HepG2 (cell line): ENCODE measurements around the gene LST1. TPM values are rescaled to one million over a fixed set of nuclear protein-coding genes. Genes with fewer than 3 reads are reported as not detected.

Experiments
- ARNTL ChIP-seq: sonication (generic); formaldehyde crosslinking; IDR thresholded peaks from 2 replicates; pipeline ENCODE4 v1.4.0; 2020; ENCODE audit warnings: mild to moderate bottlenecking, missing genetic modification reagents
- CBX1 ChIP-seq: IDR thresholded peaks from one replicate; pipeline ENCODE4 v1.6.1; 2016; ENCODE audit warnings: antibody characterized with exemption, low read depth
- CBX5 ChIP-seq: sonication (generic); formaldehyde crosslinking; IDR thresholded peaks from 2 replicates; pipeline ENCODE4 v1.4.0; 2020; ENCODE audit warnings: missing genetic modification reagents, borderline replicate concordance
- KAT7 ChIP-seq: IDR thresholded peaks from 2 replicates; pipeline ENCODE4 v1.6.1; 2018; ENCODE audit warnings: borderline replicate concordance, missing compliant biosample characterization
- LBX2 ChIP-seq: sonication (generic); formaldehyde crosslinking; IDR thresholded peaks from 2 replicates; pipeline ENCODE4 v1.5.0; 2020; ENCODE audit warnings: missing genetic modification reagents, mild to moderate bottlenecking, borderline replicate concordance
- MATR3 ChIP-seq: sonication (generic); formaldehyde crosslinking; IDR thresholded peaks from 2 replicates; pipeline ENCODE4 v1.4.0; 2020; ENCODE audit warnings: missing genetic modification reagents
- NFE2L1 ChIP-seq: sonication (generic); formaldehyde crosslinking; IDR thresholded peaks from 2 replicates; pipeline ENCODE4 v1.4.0; 2020; ENCODE audit warnings: missing genetic modification reagents, mild to moderate bottlenecking, borderline replicate concordance
- PBX3 ChIP-seq: sonication (generic); formaldehyde crosslinking; IDR thresholded peaks from 2 replicates; pipeline ENCODE4 v1.8.1; 2023; ENCODE audit warnings: missing genetic modification reagents, inconsistent platforms, borderline replicate concordance
- RAD51 ChIP-seq: fragments of 450-650 bp; IDR thresholded peaks from 2 replicates; pipeline ENCODE4 v1.6.1; 2016; ENCODE audit warnings: borderline replicate concordance
- SIX4 ChIP-seq: sonication (generic); formaldehyde crosslinking; IDR thresholded peaks from 2 replicates; pipeline ENCODE4 v1.4.0; 2020; ENCODE audit warnings: missing genetic modification reagents
- TCF7L2 ChIP-seq: IDR thresholded peaks from 2 replicates; pipeline ENCODE4 v1.6.1; 2011; ENCODE audit warnings: mild to moderate bottlenecking, low read depth, low read length, moderate library complexity
- THRA ChIP-seq: sonication (generic); formaldehyde crosslinking; IDR thresholded peaks from 2 replicates; pipeline ENCODE4 v1.4.0; 2020; ENCODE audit warnings: missing genetic modification reagents, borderline replicate concordance
- YEATS2 ChIP-seq: sonication (generic); formaldehyde crosslinking; IDR thresholded peaks from 2 replicates; pipeline ENCODE4 v1.4.0; 2020; ENCODE audit warnings: missing genetic modification reagents, borderline replicate concordance
- ZNF234 ChIP-seq: sonication (generic); formaldehyde crosslinking; conservative IDR thresholded peaks from 2 replicates; pipeline ENCODE4 v1.5.1; 2020; ENCODE audit warnings: mild to moderate bottlenecking, missing genetic modification reagents
- ZNF251 ChIP-seq: sonication (generic); formaldehyde crosslinking; IDR thresholded peaks from 2 replicates; pipeline ENCODE4 v1.9.0; 2021; ENCODE audit warnings: mild to moderate bottlenecking, missing genetic modification reagents
- ZNF329 ChIP-seq: sonication (generic); formaldehyde crosslinking; IDR thresholded peaks from 2 replicates; pipeline ENCODE4 v1.9.0; 2021; ENCODE audit warnings: low read depth, mild to moderate bottlenecking, missing genetic modification reagents
- ZNF563 ChIP-seq: sonication (generic); formaldehyde crosslinking; IDR thresholded peaks from 2 replicates; pipeline ENCODE4 v1.8.0; 2022; ENCODE audit warnings: mild to moderate bottlenecking, moderate library complexity, missing genetic modification reagents
- ZNF781 ChIP-seq: sonication (generic); formaldehyde crosslinking; IDR thresholded peaks from 2 replicates; pipeline ENCODE4 v1.5.1; 2020; ENCODE audit warnings: borderline replicate concordance, mild to moderate bottlenecking, missing genetic modification reagents; ENCODE audit errors: not compliant biosample characterization
- ZNF816 ChIP-seq: sonication (generic); formaldehyde crosslinking; IDR thresholded peaks from 2 replicates; pipeline ENCODE4 v1.8.0; 2022; ENCODE audit warnings: missing genetic modification reagents, mild to moderate bottlenecking, borderline replicate concordance
- ZNF879 ChIP-seq: sonication (generic); formaldehyde crosslinking; IDR thresholded peaks from 2 replicates; pipeline ENCODE4 v1.8.1; 2023; ENCODE audit warnings: missing genetic modification reagents
- ZSCAN20 ChIP-seq: sonication (generic); formaldehyde crosslinking; IDR thresholded peaks from 2 replicates; pipeline ENCODE4 v1.4.0; 2020; ENCODE audit warnings: missing genetic modification reagents, mild to moderate bottlenecking, borderline replicate concordance
- polyA plus RNA-seq, 8 experiments: library from polyadenylated mRNA; depleted of rRNA in 3 of 8; stranded (reverse) in 7 of 8; unstranded in 1 of 8; fragments of >200 nt; fragmentation: Illumina TruSeq in 4 of 8; extraction: Trizol in 4 of 8; gene quantifications; 2 replicates each; pipeline versions ENCODE4 v1.2.1 to v1.2.3, GENCODE V29; 2011 to 2016; ENCODE audit warnings: low read depth in 4 of 8, missing spikeins in 1 of 8, mixed read lengths in 1 of 8; ENCODE audit not compliant: insufficient read depth in 1 of 8
- total RNA-seq, 5 experiments: library from RNA; depleted of rRNA; stranded (reverse); fragments of >200 nt; fragmentation: Illumina TruSeq; extraction: Trizol; gene quantifications; 2 replicates each; pipeline ENCODE4 v1.2.3, GENCODE V29; 2016; ENCODE audit warnings: low read depth in 1 of 5
- TF ChIP-seq, protein P1 (sequence below): sonication (generic); formaldehyde crosslinking; IDR thresholded peaks from 2 replicates; pipeline ENCODE4 v1.5.0; 2020; ENCODE audit warnings: mild to moderate bottlenecking, missing genetic modification reagents
- TF ChIP-seq, protein P2 (sequence below), 2 experiments: sonication (generic) in 1 of 2; formaldehyde crosslinking in 1 of 2; IDR thresholded peaks; 2 replicates each; pipeline versions ENCODE4 v1.4.0 to v1.6.1; 2018 to 2020; ENCODE audit warnings: missing genetic modification reagents in 2 of 2, borderline replicate concordance in 1 of 2, low read depth in 1 of 2, mild to moderate bottlenecking in 1 of 2, missing biosample characterization in 1 of 2

The LST1 gene
- total and polyA plus RNA-seq, 2 of the 13 experiments (the other 11 are each of a cell fraction or from before 2014, with no cell fraction given) = not detected

DNA sequence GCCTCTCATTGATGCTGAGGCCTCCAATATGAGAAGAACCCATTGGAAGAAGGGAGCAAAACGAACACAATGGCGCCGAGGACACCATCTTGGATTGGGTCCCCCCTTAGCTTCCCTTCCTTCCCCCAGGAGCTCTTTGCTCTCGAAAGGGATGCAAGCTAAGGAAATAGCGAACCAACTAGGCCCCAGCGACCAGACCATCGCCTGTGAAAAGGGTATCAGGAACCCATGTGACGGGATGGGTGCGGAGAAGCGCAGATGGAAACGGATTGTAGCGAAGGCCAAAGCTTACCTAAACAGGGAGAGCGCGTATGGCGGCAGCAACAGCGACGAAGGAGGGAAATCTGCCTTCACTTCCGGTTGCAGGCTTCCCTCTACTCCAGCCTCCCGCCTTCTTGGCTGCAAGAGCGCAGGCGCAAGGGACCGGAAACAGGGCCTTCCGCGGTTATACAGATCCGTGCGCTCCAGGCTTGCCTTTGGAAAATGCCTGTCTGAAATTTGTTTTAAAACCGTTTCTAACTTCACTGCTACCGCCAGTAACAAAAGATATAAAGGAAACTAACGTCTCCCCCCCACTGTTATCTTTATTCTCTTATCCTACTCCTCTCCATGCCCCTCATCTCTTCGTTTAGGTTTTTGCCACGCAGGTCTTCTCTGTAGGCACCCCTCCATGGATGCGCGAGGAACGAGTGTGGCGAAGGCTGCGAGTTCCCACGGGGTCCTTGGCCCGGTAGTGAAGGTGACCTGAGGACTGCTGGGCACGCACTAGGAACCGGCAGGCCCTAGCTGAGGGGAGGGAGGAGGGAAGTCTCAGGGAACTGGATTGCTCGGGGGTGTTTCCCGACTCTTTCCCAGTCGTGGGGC is 44.2 kb upstream of the LST1 start, which contains the start of gene DDX39B (continued):
- peak; percentile 74; the same call in 1 of the 2 replicates for TF ChIP-seq LBX2
- peak; percentile 74; the same call in 1 of the 2 replicates for TF ChIP-seq PBX3 (CRISPR knock-in tag)
- peak; percentile 71; the same call in 1 of the 2 replicates for TF ChIP-seq ZNF816 (CRISPR knock-in tag)
- peak; percentile 33 for TF ChIP-seq CBX1
- 0 out of 2 replicates have a peak, but pooled peaks have one; percentile 42 for TF ChIP-seq ARNTL (CRISPR knock-in tag)
- TF ChIP-seq, protein P1, sequence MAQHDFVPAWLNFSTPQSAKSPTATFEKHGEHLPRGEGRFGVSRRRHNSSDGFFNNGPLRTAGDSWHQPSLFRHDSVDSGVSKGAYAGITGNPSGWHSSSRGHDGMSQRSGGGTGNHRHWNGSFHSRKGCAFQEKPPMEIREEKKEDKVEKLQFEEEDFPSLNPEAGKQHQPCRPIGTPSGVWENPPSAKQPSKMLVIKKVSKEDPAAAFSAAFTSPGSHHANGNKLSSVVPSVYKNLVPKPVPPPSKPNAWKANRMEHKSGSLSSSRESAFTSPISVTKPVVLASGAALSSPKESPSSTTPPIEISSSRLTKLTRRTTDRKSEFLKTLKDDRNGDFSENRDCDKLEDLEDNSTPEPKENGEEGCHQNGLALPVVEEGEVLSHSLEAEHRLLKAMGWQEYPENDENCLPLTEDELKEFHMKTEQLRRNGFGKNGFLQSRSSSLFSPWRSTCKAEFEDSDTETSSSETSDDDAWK (CRISPR knock-in tag) = no peak
- TF ChIP-seq RAD51 = no peak
- TF ChIP-seq ZNF879 (CRISPR knock-in tag) = no peak
- TF ChIP-seq MATR3 = no peak
- TF ChIP-seq ZSCAN20 = 0 out of 2 replicates have a peak, but pooled peaks have one; percentile 67
- TF ChIP-seq ZNF563 (CRISPR knock-in tag) = peak; percentile 76
- peak; percentile 100 for TF ChIP-seq YEATS2 (CRISPR knock-in tag)
- TF ChIP-seq CBX5 (CRISPR knock-in tag) = peak; percentile 91
- TF ChIP-seq ZNF781 (CRISPR knock-in tag) = peak; percentile 95
- TF ChIP-seq ZNF251 (CRISPR knock-in tag) = no peak
- TF ChIP-seq NFE2L1 (CRISPR knock-in tag) = no peak
- TF ChIP-seq ZNF329 = no peak; the same call in 1 of the 2 replicates
- TF ChIP-seq, protein P2, sequence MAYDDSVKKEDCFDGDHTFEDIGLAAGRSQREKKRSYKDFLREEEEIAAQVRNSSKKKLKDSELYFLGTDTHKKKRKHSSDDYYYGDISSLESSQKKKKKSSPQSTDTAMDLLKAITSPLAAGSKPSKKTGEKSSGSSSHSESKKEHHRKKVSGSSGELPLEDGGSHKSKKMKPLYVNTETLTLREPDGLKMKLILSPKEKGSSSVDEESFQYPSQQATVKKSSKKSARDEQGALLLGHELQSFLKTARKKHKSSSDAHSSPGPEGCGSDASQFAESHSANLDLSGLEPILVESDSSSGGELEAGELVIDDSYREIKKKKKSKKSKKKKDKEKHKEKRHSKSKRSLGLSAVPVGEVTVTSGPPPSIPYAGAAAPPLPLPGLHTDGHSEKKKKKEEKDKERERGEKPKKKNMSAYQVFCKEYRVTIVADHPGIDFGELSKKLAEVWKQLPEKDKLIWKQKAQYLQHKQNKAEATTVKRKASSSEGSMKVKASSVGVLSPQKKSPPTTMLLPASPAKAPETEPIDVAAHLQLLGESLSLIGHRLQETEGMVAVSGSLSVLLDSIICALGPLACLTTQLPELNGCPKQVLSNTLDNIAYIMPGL (CRISPR knock-in tag; IDR thresholded peaks at IDR 0.05; ENCODE audit: borderline replicate concordance in 1 of 2, low read depth in 1 of 2) = peak; percentile 95 to 96
- 0 out of 2 replicates have a peak, but pooled peaks have one; percentile 65 for TF ChIP-seq ZNF234
- TF ChIP-seq KAT7 (CRISPR knock-in tag) = peak; percentile 78
- TF ChIP-seq SIX4 = peak; percentile 58
- no peak for TF ChIP-seq TCF7L2
- peak; percentile 95 for TF ChIP-seq THRA (CRISPR knock-in tag)
